Measurements from ENCODE around the gene RSPRY1.

GRCh38 chr16:57209780-57210179 lies 23.7 kb downstream of the RSPRY1 start:
- TF ChIP-seq CTCF (IDR thresholded peaks at IDR 0.05) (no peak), ZFX (IDR thresholded peaks at IDR 0.05; ENCODE audit: borderline replicate concordance) (no peak)
